ENCODE results near the gene ADAP1.

ADAP1 gene

DNA sequence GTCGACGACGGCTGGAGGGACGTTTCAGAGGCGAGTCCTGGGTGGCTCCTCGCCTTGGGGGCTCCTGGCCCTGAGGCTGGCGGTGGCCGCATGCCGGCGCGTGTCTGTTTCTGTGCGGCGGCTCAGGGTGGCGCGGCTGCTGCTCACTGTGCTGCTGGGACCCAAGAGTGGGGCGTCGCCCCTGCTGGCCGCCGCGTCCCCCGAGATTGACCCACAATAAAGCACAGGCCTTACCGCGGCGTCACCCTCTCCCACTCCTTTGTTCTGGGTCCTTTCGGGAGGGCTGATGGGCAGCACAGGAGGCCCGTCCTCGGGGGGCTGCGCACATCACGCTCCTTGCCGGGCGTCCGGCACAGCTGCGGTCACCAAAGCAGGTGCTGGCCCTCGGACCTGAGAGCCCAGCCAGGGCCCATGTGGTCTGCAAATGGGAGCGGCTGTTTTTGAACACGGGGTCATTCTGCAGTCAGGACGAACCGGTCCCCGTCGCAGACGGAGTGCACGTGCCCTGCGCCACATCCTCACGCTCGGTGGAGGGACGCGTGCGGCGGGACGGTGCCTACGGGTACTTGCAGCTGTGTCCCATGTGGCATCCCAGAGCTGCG is 58.9 kb downstream of the ADAP1 start:
- no peak for DNase-seq (ENCODE audit: low read depth)
- H3K4me3 ChIP-seq (ENCODE audit: low read length) = no peak overlapping the region
- TF ChIP-seq, protein P1, sequence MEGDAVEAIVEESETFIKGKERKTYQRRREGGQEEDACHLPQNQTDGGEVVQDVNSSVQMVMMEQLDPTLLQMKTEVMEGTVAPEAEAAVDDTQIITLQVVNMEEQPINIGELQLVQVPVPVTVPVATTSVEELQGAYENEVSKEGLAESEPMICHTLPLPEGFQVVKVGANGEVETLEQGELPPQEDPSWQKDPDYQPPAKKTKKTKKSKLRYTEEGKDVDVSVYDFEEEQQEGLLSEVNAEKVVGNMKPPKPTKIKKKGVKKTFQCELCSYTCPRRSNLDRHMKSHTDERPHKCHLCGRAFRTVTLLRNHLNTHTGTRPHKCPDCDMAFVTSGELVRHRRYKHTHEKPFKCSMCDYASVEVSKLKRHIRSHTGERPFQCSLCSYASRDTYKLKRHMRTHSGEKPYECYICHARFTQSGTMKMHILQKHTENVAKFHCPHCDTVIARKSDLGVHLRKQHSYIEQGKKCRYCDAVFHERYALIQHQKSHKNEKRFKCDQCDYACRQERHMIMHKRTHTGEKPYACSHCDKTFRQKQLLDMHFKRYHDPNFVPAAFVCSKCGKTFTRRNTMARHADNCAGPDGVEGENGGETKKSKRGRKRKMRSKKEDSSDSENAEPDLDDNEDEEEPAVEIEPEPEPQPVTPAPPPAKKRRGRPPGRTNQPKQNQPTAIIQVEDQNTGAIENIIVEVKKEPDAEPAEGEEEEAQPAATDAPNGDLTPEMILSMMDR (IDR thresholded peaks at IDR 0.05; ENCODE audit: insufficient read depth, low read depth, low read length, missing control alignments) = no peak

DNA sequence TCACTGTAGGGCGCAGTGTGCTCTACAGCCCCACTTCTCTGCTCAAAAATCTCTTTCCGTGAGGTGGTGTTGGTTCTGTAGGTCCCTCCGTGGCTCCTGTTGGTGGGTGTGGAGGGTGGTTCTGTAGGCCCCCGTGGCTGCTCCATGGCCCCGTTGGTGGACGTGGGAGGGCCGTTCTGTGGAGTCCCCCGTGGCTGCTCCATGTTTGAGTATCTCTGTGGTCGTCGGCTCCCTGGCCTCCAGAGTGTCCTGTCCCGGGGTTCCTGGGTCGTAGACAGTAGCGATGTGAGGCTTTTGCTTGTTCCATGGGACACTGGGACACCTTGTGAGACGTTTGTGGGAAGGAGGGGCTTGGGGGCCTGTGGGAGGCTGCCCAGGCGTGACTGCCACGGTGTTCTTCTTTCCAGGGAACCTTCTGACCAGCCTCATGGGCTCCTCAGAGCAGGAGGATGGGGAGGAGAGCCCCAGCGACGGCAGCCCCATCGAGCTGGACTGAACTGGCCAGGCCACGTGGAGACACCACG is 59.5 kb downstream of the ADAP1 start:
- DNase-seq (ENCODE audit: low read depth) = no peak
- H3K4me3 ChIP-seq (ENCODE audit: low read length) = no peak overlapping the region
- TF ChIP-seq, protein P1 (IDR thresholded peaks at IDR 0.05; ENCODE audit: insufficient read depth, low read depth, low read length, missing control alignments) = no peak

DNA sequence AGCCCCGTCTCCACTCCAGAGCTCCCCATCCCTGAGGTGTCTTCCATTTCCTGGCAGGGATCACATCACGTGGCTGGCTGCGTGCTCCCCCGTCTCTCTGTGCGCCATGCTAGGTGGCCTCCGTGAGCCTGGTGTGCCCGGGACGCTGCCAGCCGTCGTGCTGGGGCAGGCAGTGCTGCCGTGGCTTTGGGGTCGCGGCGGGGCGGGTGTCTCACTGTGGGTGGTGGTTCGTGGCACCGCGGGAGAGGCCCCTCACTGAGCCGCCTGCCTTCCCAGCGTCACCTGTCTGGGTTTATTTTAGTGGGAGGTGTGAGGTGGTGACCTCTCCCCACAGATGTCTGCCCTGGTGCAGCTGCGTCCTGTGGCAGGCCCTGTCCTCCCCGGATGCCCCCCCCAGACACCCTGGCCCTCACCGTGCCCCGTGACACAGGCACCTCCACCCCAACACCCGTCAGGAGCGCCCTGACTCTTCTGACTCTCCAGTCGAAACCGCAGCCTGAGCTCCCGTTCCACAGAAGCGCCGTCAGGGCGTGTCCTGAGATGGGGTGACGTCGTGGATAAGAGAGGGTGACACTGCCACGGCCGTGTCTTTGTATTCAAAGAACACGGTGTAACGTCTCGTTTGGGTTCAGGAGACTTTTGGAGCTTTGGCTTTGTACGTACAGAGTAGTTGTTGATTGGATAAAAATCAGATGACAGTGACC is 60.2 kb downstream of the ADAP1 start:
- DNase-seq (ENCODE audit: low read depth) = no peak
- H3K4me3 ChIP-seq (ENCODE audit: low read length) = no peak overlapping the region
- TF ChIP-seq, protein P1 (IDR thresholded peaks at IDR 0.05; ENCODE audit: insufficient read depth, low read depth, low read length, missing control alignments) = no peak

DNA sequence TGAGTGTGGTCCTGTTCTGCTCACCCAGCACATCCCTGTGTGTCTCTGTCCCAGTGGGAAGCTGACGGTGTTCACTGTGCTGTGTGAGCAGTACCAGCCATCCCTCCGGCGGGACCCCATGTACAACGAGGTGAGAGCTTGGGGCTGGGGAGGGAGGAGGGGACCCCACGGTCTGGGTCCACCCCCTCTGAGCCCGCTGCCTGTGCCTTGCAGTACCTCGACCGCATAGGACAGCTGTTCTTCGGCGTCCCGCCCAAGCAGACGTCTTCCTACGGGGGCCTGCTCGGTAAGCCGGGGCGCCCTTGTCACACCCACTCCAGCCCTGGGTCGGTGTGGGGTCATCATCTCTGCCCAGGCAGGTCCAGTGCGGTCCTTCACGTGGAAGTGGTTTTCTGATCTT is 60.8 kb downstream of the ADAP1 start:
- no peak overlapping the region for H3K4me3 ChIP-seq (ENCODE audit: low read length)
- TF ChIP-seq, protein P1 (IDR thresholded peaks at IDR 0.05; ENCODE audit: insufficient read depth, low read depth, low read length, missing control alignments) = no peak

DNA sequence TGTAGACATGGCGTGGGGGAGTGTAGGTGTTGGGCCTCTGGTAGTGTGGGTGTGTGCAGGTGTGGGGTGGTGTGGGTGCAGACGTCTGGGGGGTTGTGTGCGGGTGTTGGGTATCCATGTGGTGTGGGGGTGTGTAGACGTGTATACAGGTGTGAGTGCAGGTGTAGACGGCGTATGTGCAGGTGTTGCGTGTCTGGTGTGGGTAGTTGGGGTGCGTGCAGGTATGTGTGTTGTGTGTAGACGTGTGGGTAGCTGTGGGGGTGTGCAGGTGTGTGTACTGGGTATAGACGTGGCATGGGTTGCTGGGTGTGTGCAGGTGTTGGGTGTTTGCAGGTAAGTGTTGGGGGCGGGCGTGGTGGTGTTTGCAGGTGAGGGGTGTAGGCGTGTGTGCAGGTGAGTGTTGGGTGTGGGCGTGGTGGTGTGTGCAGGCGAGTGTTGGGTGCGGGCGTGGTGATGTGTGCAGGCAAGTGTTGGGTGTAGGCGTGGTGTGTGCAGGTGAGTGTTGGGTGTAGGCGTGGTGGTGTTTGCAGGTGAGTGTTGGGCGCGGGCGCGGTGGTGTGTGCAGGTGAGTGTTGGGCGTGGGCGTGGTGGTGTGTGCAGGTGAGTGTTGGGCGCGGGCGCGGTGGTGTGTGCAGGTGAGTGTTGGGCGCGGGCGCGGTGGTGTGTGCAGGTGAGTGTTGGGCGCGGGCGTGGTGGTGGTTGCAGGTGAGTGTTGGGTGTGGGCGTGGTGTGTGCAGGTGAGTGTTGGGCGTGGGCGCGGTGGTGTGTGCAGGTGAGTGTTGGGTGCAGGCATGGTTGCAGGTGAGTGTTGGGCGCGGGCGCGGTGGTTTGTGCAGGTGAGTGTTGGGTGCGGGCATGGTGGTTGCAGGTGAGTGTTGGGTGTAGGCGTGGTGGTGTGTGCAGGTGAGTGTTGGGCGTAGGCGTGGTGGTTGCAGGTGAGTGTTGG is 61.6 kb downstream of the ADAP1 start:
- TF ChIP-seq, protein P1 (IDR thresholded peaks at IDR 0.05; ENCODE audit: insufficient read depth, low read depth, low read length, missing control alignments) = no peak
- DNase-seq (ENCODE audit: low read depth) = no peak
- no peak overlapping the region for H3K4me3 ChIP-seq (ENCODE audit: low read length)

More for the DNA sequence above, 60.8 kb downstream of the ADAP1 start:
- DNase-seq (ENCODE audit: low read depth) = no peak

DNA sequence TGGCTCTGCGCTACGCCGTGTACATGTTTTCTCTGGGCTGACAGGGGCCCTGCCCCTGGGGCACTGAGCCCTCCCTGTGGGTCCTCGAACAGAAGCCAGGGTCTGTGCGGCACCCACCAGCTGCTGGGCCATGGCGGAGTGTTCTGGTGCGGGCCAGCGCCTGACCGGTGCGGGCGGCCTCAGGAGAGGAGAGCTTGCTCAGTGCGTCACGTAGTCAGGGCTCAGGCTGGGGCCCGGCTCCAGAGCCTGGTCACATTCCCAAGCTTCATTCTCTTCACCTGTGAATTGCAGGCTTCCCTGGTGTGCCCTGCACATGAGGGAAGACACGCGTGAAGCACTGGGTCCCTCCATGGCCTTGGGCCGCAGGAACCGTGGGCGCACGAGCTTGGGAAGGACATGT is 62.7 kb downstream of the ADAP1 start:
- no peak overlapping the region for H3K4me3 ChIP-seq (ENCODE audit: low read length)
- TF ChIP-seq, protein P1 (IDR thresholded peaks at IDR 0.05; ENCODE audit: insufficient read depth, low read depth, low read length, missing control alignments) = no peak
- DNase-seq (ENCODE audit: low read depth) = no peak

All from epithelial cell of esophagus (primary cell).